Adrenal gland (tissue), 5 donors: ENCODE results near the gene FOXJ3.

Experiments used
- CTCF ChIP-seq, 6 experiments: fragments of 450-650 bp in 4 of 6; fragments of 200-600 bp in 2 of 6; sonication (generic) in 1 of 6; IDR thresholded peaks; 1 replicate in 5 of 6; 2 replicates in 1 of 6; pipeline versions ENCODE4 v1.5.1 to v1.8.0; 2016 to 2021; ENCODE audit warnings: antibody characterized with exemption in 6 of 6, mild to moderate bottlenecking in 2 of 6, moderate library complexity in 1 of 6
- POLR2A ChIP-seq, 2 donors: fragments of 450-650 bp; IDR thresholded peaks; one replicate each; pipeline ENCODE4 v1.6.1; 2017; ENCODE audit warnings: antibody characterized with exemption in 2 of 2, mild to moderate bottlenecking in 2 of 2, moderate library complexity in 1 of 2
- donor health status: DM: no; HTN: no; CAD: no.

GRCh38 chr1:42170779-42171621 lies 164.0 kb downstream of the FOXJ3 start:
- no peak for TF ChIP-seq POLR2A (IDR thresholded peaks at IDR 0.05)
- TF ChIP-seq CTCF (IDR thresholded peaks at IDR 0.05), result no peak
